ENCODE data around the gene BRD2. TPM values are rescaled to one million over a fixed set of nuclear protein-coding genes. Genes with fewer than 3 reads are reported as not detected.

The BRD2 gene
- total and polyA plus RNA-seq, 2 of the 4 experiments (the other 2 are of a cell fraction): 99.5 to 144 TPM

GRCh38 chr6:32943864-32944649 is 24.3 kb upstream of the BRD2 start (continued):
- TF ChIP-seq SMC3 (IDR thresholded peaks at IDR 0.05; ENCODE audit: low read depth, low read length) (no peak), MAFK (IDR thresholded peaks at IDR 0.05; ENCODE audit: low read depth, low read length) (no peak)

GRCh38 chr6:32945108-32945760 is 23.2 kb upstream of the BRD2 start:
- Histone ChIP-seq H3K56ac (ENCODE audit: extremely low read depth, insufficient read depth, low read length) (peak overlapping the region; percentile 17; the same call in 1 of the 2 replicates), H3K36me3 (ENCODE audit: control insufficient read depth, insufficient read depth, low read length) (no peaks in the 10 kb centered on the region), H3K27me3 (ENCODE audit: control insufficient read depth, insufficient read depth, low read length) (no peaks in the 10 kb centered on the region), H3K18ac (ENCODE audit: low read depth, low read length) (peak overlapping the region; percentile 17), H3K9me3 (ENCODE audit: control insufficient read depth, insufficient read depth, low read length) (no peaks in the 10 kb centered on the region), H3K4me3 (ENCODE audit: insufficient read depth, low read depth, low read length) (no peak overlapping the region), H3K14ac (replicated peaks; ENCODE audit: low read depth, low read length) (peak overlapping the region; percentile 76), H2AK9ac (replicated peaks; ENCODE audit: low read depth, low read length, poor library complexity) (no peak overlapping the region), H3K27ac (ENCODE audit: insufficient read depth, low read length) (peak overlapping the region; percentile 73), H3K9me1 (ENCODE audit: insufficient read depth, low read length) (peaks cover 6% of the 10 kb centered on the region), H2AFZ (replicated peaks; ENCODE audit: low read length, poor library complexity) (peak overlapping the region; percentile 75), H3K23ac (ENCODE audit: low read depth, low read length) (peak overlapping the region; percentile 54; the same call in 1 of the 2 replicates), H3K9ac (ENCODE audit: low read depth, low read length) (no peak overlapping the region), H2BK5ac (ENCODE audit: low read depth, low read length, poor library complexity, severe bottlenecking) (peak overlapping the region; percentile 74), H2AK5ac (ENCODE audit: low read depth, low read length) (peak overlapping the region; percentile 12), H2BK20ac (ENCODE audit: low read depth, low read length) (peak overlapping the region; percentile 88), H4K20me1 (ENCODE audit: insufficient read depth, low read length) (no peaks in the 10 kb centered on the region), H3K79me1 (ENCODE audit: low read depth in 1 of 2, low read length in 2 of 2) (no peaks in the 10 kb centered on the region), H4K8ac (ENCODE audit: low read depth in 2 of 2, low read length in 2 of 2) (peak overlapping the region; percentile 11 to 53), H4K5ac (ENCODE audit: low read depth, low read length) (peak overlapping the region; percentile 18), H3K4me2 (ENCODE audit: low read depth, low read length) (peak overlapping the region; percentile 54), H4K91ac (ENCODE audit: insufficient read depth, low read depth, low read length) (peak overlapping the region; percentile 88), H3K4ac (ENCODE audit: low read depth, low read length) (peak overlapping the region; percentile 89), H2BK15ac (ENCODE audit: low read depth, low read length) (peak overlapping the region; percentile 61; the same call in 2 of the 3 replicates), H2BK120ac (ENCODE audit: low read depth, low read length) (peak overlapping the region; percentile 79), H3K4me1 (ENCODE audit: control insufficient read depth, insufficient read depth, low read length) (peaks cover 9% of the 10 kb centered on the region)
- 0% methylated on average over 2 of the region's 9 CpGs; no CpG with 5 or more reads in 1 of the 2 experiments for WGBS, 2 experiments (ENCODE audit: extremely low coverage in 2 of 2, insufficient read length in 1 of 2)
- no TSS peak for BruUV-seq (replicated peaks)
- dilution Hi-C loops (cut with HindIII; ENCODE audit: low sequenced_read_pairs, unreplicated experiment): no loop called here
- ATAC-seq (ENCODE audit: low read depth): peak; percentile 61
- ChIA-PET POLR2A (ENCODE audit: unreplicated experiment) (interaction anchor here (1.2 kb wide), 1 partner anchor 27 kb away, joined by 5 read pairs; no protein-coding TSS in a partner anchor), CTCF (interaction anchor here (3.3 kb wide), 1 partner anchor 12 kb away, joined by 18 read pairs; no protein-coding TSS in a partner anchor)
- intact Hi-C loops (cut with micrococcal nuclease): no loop called here
- peak; percentile 24; the same call in 1 of the 2 replicates for TF ChIP-seq MAZ (IDR thresholded peaks at IDR 0.05; ENCODE audit: borderline replicate concordance, low read depth, low read length)
- TF ChIP-seq BHLHE40 (IDR thresholded peaks at IDR 0.05; ENCODE audit: low read depth, low read length): peak; percentile 67; the same call in 1 of the 2 replicates
- peak; percentile 94 for TF ChIP-seq CEBPB (IDR thresholded peaks at IDR 0.05; ENCODE audit: low read depth, low read length)
- TF ChIP-seq CHD1 (IDR thresholded peaks at IDR 0.05; ENCODE audit: low read depth, low read length): no peak
- TF ChIP-seq MAFK (IDR thresholded peaks at IDR 0.05; ENCODE audit: low read depth, low read length): no peak
- no peak for TF ChIP-seq SMC3 (IDR thresholded peaks at IDR 0.05; ENCODE audit: low read depth, low read length)
- TF ChIP-seq MXI1 (IDR thresholded peaks at IDR 0.05; ENCODE audit: borderline replicate concordance, low read depth, low read length): no peak
- TF ChIP-seq ELK1 (IDR thresholded peaks at IDR 0.05; ENCODE audit: borderline replicate concordance, low read depth, low read length): no peak
- TF ChIP-seq FOS (IDR thresholded peaks at IDR 0.05; ENCODE audit: low read depth, low read length): peak; percentile 46; the same call in 1 of the 2 replicates
- no peak for TF ChIP-seq RAD21 (IDR thresholded peaks at IDR 0.05; ENCODE audit: low read length)
- TF ChIP-seq CTCF (conservative IDR thresholded peaks at IDR 0.05; ENCODE audit: low read depth, low read length): no peak
- in situ Hi-C loops (cut with MboI; ENCODE audit: low sequenced_read_pairs): no loop called here
- DNase-seq: peak; percentile 86
